NK-92 (cell line): ENCODE measurements around the gene SEC24B.
"Not testable (repeated sequence)": the region's sequence is repeated elsewhere in the genome, so short reads cannot be mapped to it uniquely, and the experiment has no call there.

Experiments used
- DNase-seq: peaks from one replicate; lab custom pipeline; 2025; ENCODE audit not compliant: unreplicated experiment; lab: John Stamatoyannopoulos, UW

The SEC24B gene

DNA sequence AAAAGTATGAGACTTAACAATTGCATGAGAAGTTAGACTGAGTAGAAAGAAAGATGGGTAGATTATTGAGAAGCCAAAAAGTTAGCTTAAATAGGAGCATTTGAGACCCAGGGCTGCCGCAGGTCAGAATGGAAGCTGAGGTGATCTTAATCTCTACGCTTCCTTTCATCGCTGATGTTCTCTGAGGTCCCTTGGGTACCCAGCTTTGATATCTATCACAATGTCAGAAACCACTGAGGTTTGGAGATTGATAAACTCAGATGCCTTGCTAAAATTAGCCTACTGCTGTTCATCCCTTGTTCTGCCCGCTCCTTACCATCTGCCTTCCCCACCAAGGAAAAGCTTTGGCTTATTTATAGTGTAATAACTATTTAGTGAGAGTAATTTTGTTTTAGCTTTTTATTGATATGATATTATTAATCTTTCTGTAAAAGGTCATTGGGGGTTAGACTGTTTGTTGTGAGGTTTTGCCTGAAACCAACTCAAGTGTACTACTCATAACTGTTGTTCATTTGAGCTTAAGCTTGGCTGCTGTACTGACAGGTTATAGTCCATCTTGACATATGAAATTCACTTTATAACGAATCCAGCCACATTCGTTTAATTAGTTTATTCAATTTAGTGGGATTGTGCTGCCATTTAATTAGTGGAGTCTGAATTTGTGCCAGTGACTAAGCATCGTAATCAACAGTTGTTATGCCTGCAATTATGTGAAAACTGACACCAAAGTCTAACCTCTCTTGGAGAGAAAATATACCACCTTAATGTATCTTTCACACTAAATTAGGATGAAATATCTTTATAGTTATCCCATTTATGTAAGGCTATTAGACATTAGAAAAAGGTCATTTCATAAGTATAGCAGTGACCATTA is 141.6 kb downstream of the SEC24B start:
- DNase-seq = no peak

DNA sequence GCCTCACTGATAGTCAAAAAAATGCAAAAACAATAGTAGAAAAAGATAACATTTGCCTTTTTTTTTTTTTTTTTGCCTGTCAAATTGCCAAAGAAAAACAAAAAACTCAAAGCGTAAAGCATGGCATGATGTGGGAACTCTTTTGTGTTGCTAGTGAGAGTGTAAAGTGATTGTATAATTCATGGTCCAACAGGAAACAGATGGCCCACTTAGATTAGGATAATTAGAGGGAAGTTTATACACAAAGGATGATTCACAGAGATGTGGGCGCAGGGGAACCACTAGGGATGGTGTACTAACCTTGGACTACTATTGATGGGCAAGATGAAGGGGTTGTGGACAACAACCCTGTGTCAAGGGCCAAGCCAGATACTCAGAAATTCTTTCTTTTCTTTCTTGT is 142.8 kb downstream of the SEC24B start:
- no peak for DNase-seq

DNA sequence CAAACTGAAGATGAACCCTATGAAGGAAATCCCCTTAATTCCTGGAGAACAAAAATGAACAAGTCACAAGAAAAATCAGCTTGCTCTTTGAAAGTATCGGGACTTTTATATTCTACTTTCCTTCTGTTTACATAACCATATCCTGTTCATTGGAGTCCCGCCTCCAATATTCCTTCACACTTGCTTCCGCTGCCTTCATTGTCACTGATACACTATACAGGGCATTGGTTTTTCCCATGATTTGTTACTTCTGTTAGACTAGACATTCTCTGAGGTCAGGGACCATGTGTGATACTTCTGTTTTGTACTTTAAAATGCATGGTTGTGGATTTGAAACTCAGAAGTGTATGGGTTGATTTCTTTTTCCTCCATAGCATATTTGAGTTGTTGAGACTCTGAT is 145.2 kb downstream of the SEC24B start:
- no peak for DNase-seq

DNA sequence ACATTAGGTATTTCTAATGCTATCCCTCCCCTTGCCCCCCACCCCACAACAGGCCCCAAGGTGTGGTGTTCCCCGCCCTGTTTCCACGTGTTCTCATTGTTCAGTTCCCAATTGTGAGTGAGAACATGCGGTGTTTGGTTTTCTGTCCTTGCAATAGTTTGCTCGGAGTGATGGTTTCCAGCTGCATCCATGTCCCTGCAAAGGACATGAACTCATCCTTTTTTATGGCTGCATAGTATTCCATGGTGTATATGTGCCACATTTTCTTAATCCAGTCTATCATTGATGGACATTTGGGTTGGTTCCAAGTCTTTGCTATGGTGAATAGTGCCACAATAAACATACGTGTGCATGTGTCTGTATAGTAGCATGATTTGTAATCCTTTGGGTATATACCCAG is 146.4 kb downstream of the SEC24B start:
- DNase-seq = not testable (repeated sequence)

DNA sequence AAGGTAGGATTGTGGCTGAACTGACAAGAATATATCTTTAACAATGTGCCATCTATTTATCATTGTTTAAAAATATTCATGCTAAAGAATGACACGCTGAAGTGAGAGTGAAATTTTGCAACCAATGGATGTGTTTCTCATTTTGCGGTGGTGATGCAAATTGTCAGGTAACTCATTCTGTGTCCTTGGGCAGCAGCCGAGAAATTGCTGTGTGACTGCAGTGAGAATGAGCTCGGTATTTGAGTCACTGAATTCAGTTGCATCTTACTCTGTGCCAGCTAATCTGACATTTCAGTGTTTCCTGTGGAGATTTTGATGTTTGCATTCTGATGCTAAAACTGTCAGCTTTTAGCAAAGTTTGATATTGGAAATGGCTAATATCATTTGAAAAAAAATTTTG is 154.6 kb downstream of the SEC24B start:
- DNase-seq = no peak

DNA sequence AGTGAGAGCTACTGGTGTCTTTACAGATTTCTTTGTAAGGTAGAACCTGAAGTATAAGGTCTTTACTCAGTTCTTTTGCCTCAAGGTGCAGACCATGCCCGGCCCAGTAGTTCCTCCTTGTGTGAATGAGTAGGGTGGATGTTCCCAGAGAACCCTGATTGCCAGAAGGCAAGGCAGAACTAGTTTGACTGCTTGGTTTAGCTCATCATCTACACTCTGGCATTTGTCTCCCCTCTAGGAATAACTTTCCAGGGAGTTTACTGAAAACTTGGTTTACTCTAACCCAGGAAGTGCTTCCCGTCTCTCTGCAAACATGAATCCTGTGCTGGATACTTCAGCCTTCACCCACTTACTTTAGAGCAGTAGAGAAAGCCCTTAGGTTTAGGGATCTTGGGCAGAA is 155.5 kb downstream of the SEC24B start:
- no peak for DNase-seq

- no peak for DNase-seq
Measured at GRCh38 chr4:109589605-109590004, 156.0 kb downstream of the SEC24B start.
